IMR-90 (cell line): ENCODE measurements around the gene NAA15. TPM values are rescaled to one million over a fixed set of nuclear protein-coding genes. Genes with fewer than 3 reads are reported as not detected.

ENCODE experiments used
- ATAC-seq: fragments of 200-7000 bp; cut with Tn5 transposase; 2 replicates; pipeline ENCODE4 v1.9.1; 2020; ENCODE audit warnings: low read depth, mild to moderate bottlenecking, moderate library complexity
- BruUV-seq: library from RNA; stranded (reverse); fragments of 400-500 nt; replicated peaks from 2 replicates; lab custom pipeline; 2021; lab: Mats Ljungman, UMichigan
- CTCF ChIA-PET: fragments of 300-600 bp; formaldehyde crosslinking; extraction: SDS; loops from one replicate; lab custom pipeline; 2021; ENCODE audit warnings: antibody characterized with exemption; lab: Yijun Ruan, JAX
- POLR2A ChIA-PET: fragments of 300-600 bp; sonication (Branson Sonifier 250); formaldehyde crosslinking; loops from one replicate; lab custom pipeline; 2022; ENCODE audit warnings: antibody characterized with exemption; ENCODE audit not compliant: unreplicated experiment; lab: Charles Lee
- DNase-seq: peaks from one replicate; pipeline ENCODE4 v3.0.0; 2013
- H2AFZ ChIP-seq: replicated peaks from 2 replicates; pipeline ENCODE3; 2013; ENCODE audit warnings: low read length, mild to moderate bottlenecking; ENCODE audit not compliant: poor library complexity
- H2AK5ac ChIP-seq: 2 replicates; pipeline ENCODE4 v1.6.1; 2013; ENCODE audit warnings: low read depth, low read length, inconsistent platforms
- H2AK9ac ChIP-seq: replicated peaks from 2 replicates; pipeline ENCODE3; 2013; ENCODE audit warnings: mild to moderate bottlenecking, low read depth, low read length, moderate library complexity; ENCODE audit not compliant: poor library complexity
- H2BK120ac ChIP-seq: 2 replicates; pipeline ENCODE4 v1.6.1; 2013; ENCODE audit warnings: low read depth, low read length, inconsistent platforms
- H2BK15ac ChIP-seq: 3 replicates; pipeline ENCODE4 v1.6.1; 2013; ENCODE audit warnings: low read depth, low read length, inconsistent platforms
- H2BK20ac ChIP-seq: 2 replicates; pipeline ENCODE4 v1.6.1; 2013; ENCODE audit warnings: low read depth, mild to moderate bottlenecking, inconsistent platforms, low read length, moderate library complexity
- H2BK5ac ChIP-seq: 2 replicates; pipeline ENCODE4 v1.6.1; 2013; ENCODE audit warnings: mild to moderate bottlenecking, low read depth, low read length, inconsistent platforms; ENCODE audit not compliant: poor library complexity, severe bottlenecking
- H3K14ac ChIP-seq: replicated peaks from 2 replicates; pipeline ENCODE4 v1.6.1; 2013; ENCODE audit warnings: low read depth, low read length, inconsistent platforms
- H3K18ac ChIP-seq: 2 replicates; pipeline ENCODE4 v1.6.1; 2013; ENCODE audit warnings: low read depth, low read length, control low read depth
- H3K23ac ChIP-seq: 2 replicates; pipeline ENCODE4 v1.6.1; 2013; ENCODE audit warnings: low read depth, low read length, inconsistent platforms
- H3K27ac ChIP-seq: 2 replicates; pipeline ENCODE4 v1.5.1; 2013; ENCODE audit warnings: mild to moderate bottlenecking, control low read depth, low read length; ENCODE audit not compliant: insufficient read depth
- H3K27me3 ChIP-seq: 2 replicates; pipeline ENCODE4 v1.6.1; 2013; ENCODE audit warnings: low read length; ENCODE audit not compliant: control insufficient read depth, insufficient read depth
- H3K36me3 ChIP-seq: 2 replicates; pipeline ENCODE4 v1.6.1; 2013; ENCODE audit warnings: low read length, mixed read lengths; ENCODE audit not compliant: control insufficient read depth, insufficient read depth
- H3K4ac ChIP-seq: 2 replicates; pipeline ENCODE4 v1.6.1; 2013; ENCODE audit warnings: low read depth, low read length, inconsistent platforms
- H3K4me1 ChIP-seq: 2 replicates; pipeline ENCODE4 v1.6.1; 2013; ENCODE audit warnings: low read length, mixed read lengths; ENCODE audit not compliant: control insufficient read depth, insufficient read depth
- H3K4me2 ChIP-seq: 2 replicates; pipeline ENCODE4 v1.6.1; 2013; ENCODE audit warnings: low read depth, mild to moderate bottlenecking, control low read depth, low read length, moderate library complexity
- H3K4me3 ChIP-seq: 2 replicates; pipeline ENCODE4 v1.5.1; 2013; ENCODE audit warnings: low read depth, mild to moderate bottlenecking, control low read depth, low read length, moderate library complexity; ENCODE audit not compliant: insufficient read depth
- H3K56ac ChIP-seq: 2 replicates; pipeline ENCODE4 v1.6.1; 2013; ENCODE audit warnings: low read length, inconsistent platforms; ENCODE audit not compliant: insufficient read depth; ENCODE audit errors: extremely low read depth
- H3K79me1 ChIP-seq, 2 experiments: 2 replicates each; pipeline ENCODE4 v1.6.1; 2013; ENCODE audit warnings: low read length in 2 of 2, inconsistent platforms in 1 of 2, low read depth in 1 of 2
- H3K9ac ChIP-seq: 2 replicates; pipeline ENCODE4 v1.6.1; 2013; ENCODE audit warnings: low read depth, low read length, control low read depth
- H3K9me1 ChIP-seq: 2 replicates; pipeline ENCODE4 v1.6.1; 2013; ENCODE audit warnings: low read length, inconsistent platforms; ENCODE audit not compliant: insufficient read depth
- H3K9me3 ChIP-seq: 2 replicates; pipeline ENCODE4 v1.6.1; 2013; ENCODE audit warnings: low read length; ENCODE audit not compliant: control insufficient read depth, insufficient read depth
- H4K20me1 ChIP-seq: 2 replicates; pipeline ENCODE4 v1.6.1; 2013; ENCODE audit warnings: low read length, inconsistent platforms; ENCODE audit not compliant: insufficient read depth
- H4K5ac ChIP-seq: 2 replicates; pipeline ENCODE4 v1.6.1; 2013; ENCODE audit warnings: mild to moderate bottlenecking, low read depth, low read length, control low read depth
- H4K8ac ChIP-seq, 2 experiments: 2 replicates each; pipeline ENCODE4 v1.6.1; 2013; ENCODE audit warnings: low read depth in 2 of 2, low read length in 2 of 2, control low read depth in 1 of 2, inconsistent platforms in 1 of 2
- H4K91ac ChIP-seq: 2 replicates; pipeline ENCODE4 v1.6.1; 2013; ENCODE audit warnings: low read depth, low read length, inconsistent platforms; ENCODE audit not compliant: insufficient read depth
- BHLHE40 ChIP-seq: fragments of 150-350 bp; IDR thresholded peaks from 2 replicates; pipeline ENCODE4 v1.6.1; 2016; ENCODE audit warnings: mild to moderate bottlenecking, low read depth, low read length
- MAZ ChIP-seq: IDR thresholded peaks from 2 replicates; pipeline ENCODE4 v1.6.1; 2012; ENCODE audit warnings: low read depth, mild to moderate bottlenecking, low read length, improper control_type of control experiment, moderate library complexity, borderline replicate concordance
- POLR2A ChIP-seq: IDR thresholded peaks from 2 replicates; pipeline ENCODE4 v1.6.1; 2012; ENCODE audit warnings: mild to moderate bottlenecking, low read depth, low read length
- RAD21 ChIP-seq: IDR thresholded peaks from 2 replicates; pipeline ENCODE4 v1.6.1; 2012; ENCODE audit warnings: low read length, improper control_type of control experiment
- RFX5 ChIP-seq: IDR thresholded peaks from 2 replicates; pipeline ENCODE4 v1.8.0; 2012; ENCODE audit warnings: low read depth, mild to moderate bottlenecking, low read length, moderate library complexity
- WGBS, 2 experiments: methylation state at CpG; one replicate each; pipeline versions ENCODE4 v1.1.5 to v1.1.7; 2013; ENCODE audit warnings: missing lambda C conversion rate in 2 of 2; ENCODE audit not compliant: insufficient read length in 1 of 2; ENCODE audit errors: extremely low coverage in 2 of 2; 5-methylcytosine and 5-hydroxymethylcytosine counted together
- dilution Hi-C: fragments of 300-500 bp; cut with HindIII; formaldehyde crosslinking; loops from one replicate; pipeline ENCODE4 v1.14.3; 2018; ENCODE audit warnings: low sequenced_read_pairs; ENCODE audit not compliant: unreplicated experiment
- in situ Hi-C: fragments of 300-500 bp; cut with MboI; formaldehyde crosslinking; loops from 3 replicates; pipeline ENCODE4 v1.14.3; 2019; ENCODE audit warnings: low sequenced_read_pairs, inconsistent platforms, mixed read lengths
- intact Hi-C: fragments of 100-400 bp; cut with micrococcal nuclease; formaldehyde crosslinking; loops from 2 replicates; pipeline ENCODE4 v1.10.0; 2022
- polyA plus RNA-seq, 3 experiments: library from polyadenylated mRNA; depleted of rRNA; stranded (reverse); fragments of >200 nt; gene quantifications; 2 replicates each; pipeline ENCODE4 v1.2.3, GENCODE V29; 2012; ENCODE audit warnings: low replicate concordance in 1 of 3
- total RNA-seq: library from RNA; depleted of rRNA; stranded (reverse); fragments of >200 nt; gene quantifications from 2 replicates; pipeline ENCODE4 v1.2.3, GENCODE V29; 2012

Gene NAA15
- total and polyA plus RNA-seq, 2 of the 4 experiments (the other 2 are of a cell fraction), result 11.0 to 43.4 TPM

DNA sequence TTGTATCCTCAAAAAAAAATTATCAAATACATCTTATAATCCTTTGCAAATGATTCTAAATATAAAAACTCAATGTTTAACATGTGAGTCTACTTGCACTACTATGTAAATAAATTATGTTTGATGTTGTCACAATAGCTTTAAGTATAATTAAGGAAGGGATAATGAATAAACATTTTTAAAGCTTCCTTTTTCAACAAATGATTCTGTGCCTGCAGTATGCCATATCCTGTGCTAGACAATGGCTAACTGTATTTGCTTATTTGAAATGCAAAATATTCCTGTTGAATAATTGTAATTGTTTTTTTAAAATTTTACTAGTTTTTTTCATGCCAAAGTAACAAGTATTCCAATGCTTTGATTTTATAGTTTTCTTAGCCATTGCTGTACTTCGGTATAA lies 60.0 kb downstream of the NAA15 start:
- H3K4me1 ChIP-seq, result no peaks in the 10 kb centered on the region
- H3K4ac ChIP-seq, result no peak overlapping the region
- H3K4me2 ChIP-seq, result no peak overlapping the region
- dilution Hi-C loops (no loop called here), in situ Hi-C loops (no loop called here), intact Hi-C loops (no loop called here)
- H3K18ac ChIP-seq, result no peak overlapping the region
- POLR2A ChIA-PET, result no interaction called here
- no peak overlapping the region for H3K23ac ChIP-seq
- no peak overlapping the region for H3K14ac ChIP-seq
- BruUV-seq, result no TSS peak
- H3K9me3 ChIP-seq, result no peaks in the 10 kb centered on the region
- peaks cover 5 to 20% of the 10 kb centered on the region in 2 experiments; a peak in 3 of 4 replicates for H3K79me1 ChIP-seq
- H2AK9ac ChIP-seq, result no peak overlapping the region
- no peaks in the 10 kb centered on the region for H3K27me3 ChIP-seq
- H4K20me1 ChIP-seq, result no peaks in the 10 kb centered on the region
- H4K91ac ChIP-seq, result no peak overlapping the region
- H3K9ac ChIP-seq, result no peak overlapping the region
- H2AFZ ChIP-seq, result no peak overlapping the region
- H2AK5ac ChIP-seq, result no peak overlapping the region
- H2BK15ac ChIP-seq, result no peak overlapping the region
- peaks cover 2% of the 10 kb centered on the region for H3K9me1 ChIP-seq
- H4K5ac ChIP-seq, result no peak overlapping the region
- ATAC-seq (no peak), DNase-seq (no peak)
- no peak overlapping the region for H3K27ac ChIP-seq
- no peak overlapping the region for H2BK120ac ChIP-seq
- no peak for TF ChIP-seq RAD21
- no peak for TF ChIP-seq MAZ
- TF ChIP-seq RFX5, result no peak
- no peak for TF ChIP-seq BHLHE40
- no peak for TF ChIP-seq POLR2A
- no peak overlapping the region for H2BK5ac ChIP-seq
- H2BK20ac ChIP-seq, result no peak overlapping the region
- CTCF ChIA-PET, result interaction anchor here (0.6 kb wide), 1 partner anchor 253 kb away, joined by 3 read pairs; no protein-coding TSS in a partner anchor
- H3K4me3 ChIP-seq, result no peak overlapping the region
- no peak overlapping the region for H3K56ac ChIP-seq
- H4K8ac ChIP-seq, result no peak overlapping the region
- WGBS, 2 experiments, result no CpG with 5 or more reads among the region's 1 CpG
- H3K36me3 ChIP-seq, result peaks cover 20% of the 10 kb centered on the region
